Right atrium auricular region (tissue), 2 donors: ENCODE results near the gene CUL5. TPM values are rescaled to one million over a fixed set of nuclear protein-coding genes. Genes with fewer than 3 reads are reported as not detected.

Source experiments
- DNase-seq: peaks from one replicate; pipeline ENCODE4 v3.0.0-alpha.2; 2019; ENCODE audit warnings: low spot score
- H3K27ac ChIP-seq, 2 donors: fragments of 200-600 bp; sonication (generic); 1 replicate in 1 of 2; 2 replicates in 1 of 2; pipeline ENCODE4 v1.5.1; 2016 to 2019
- H3K27me3 ChIP-seq, 2 donors: fragments of 200-600 bp; sonication (generic); one replicate each; pipeline versions ENCODE4 v1.5.1 to v1.6.0; 2017 to 2019
- H3K36me3 ChIP-seq: fragments of 200-600 bp; sonication (generic); one replicate; pipeline ENCODE4 v1.5.1; 2016
- H3K4me1 ChIP-seq, 2 donors: fragments of 200-600 bp; sonication (generic); one replicate each; pipeline versions ENCODE4 v1.5.1 to v1.6.0; 2017 to 2019
- H3K4me3 ChIP-seq, 2 donors: fragments of 200-600 bp; sonication (generic); 1 replicate in 1 of 2; 2 replicates in 1 of 2; pipeline ENCODE4 v1.5.1; 2017 to 2019; ENCODE audit warnings: mild to moderate bottlenecking in 1 of 2, moderate library complexity in 1 of 2
- H3K9me3 ChIP-seq, 2 donors: fragments of 200-600 bp; sonication (generic); one replicate each; pipeline ENCODE4 v1.5.1; 2019
- total RNA-seq, 2 donors: library from RNA; depleted of rRNA; stranded (reverse); fragments of >200 nt; gene quantifications; one replicate each; pipeline ENCODE4 v1.1.0, GENCODE V29; 2016
- TF ChIP-seq, protein P1 (sequence below), 2 donors: fragments of 200-600 bp; sonication (generic); IDR thresholded peaks; one replicate each; pipeline ENCODE4 v1.5.1; 2019; ENCODE audit warnings: antibody characterized with exemption in 2 of 2

CUL5 gene
- total RNA-seq, 2 donors from 2014 or later: 19.2 to 26.4 TPM

DNA sequence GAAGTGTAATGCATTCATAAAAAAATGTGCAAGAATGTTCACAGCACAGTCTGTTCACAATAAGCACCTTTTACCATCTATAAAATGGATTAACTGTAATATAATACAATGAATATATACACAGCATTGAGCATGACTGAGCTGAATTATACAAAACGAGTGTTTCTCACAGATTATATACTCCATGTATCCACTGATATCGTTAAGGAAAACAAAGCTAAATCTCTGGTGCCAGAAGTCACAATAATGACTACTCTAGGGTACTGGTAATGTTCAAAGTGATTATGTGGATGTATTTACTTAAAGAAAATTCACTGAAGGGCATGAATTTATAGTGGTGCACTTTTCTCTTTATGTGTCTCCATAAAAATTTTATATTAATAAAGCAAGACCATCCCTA lies 145.9 kb downstream of the CUL5 start:
- TF ChIP-seq, protein P1, sequence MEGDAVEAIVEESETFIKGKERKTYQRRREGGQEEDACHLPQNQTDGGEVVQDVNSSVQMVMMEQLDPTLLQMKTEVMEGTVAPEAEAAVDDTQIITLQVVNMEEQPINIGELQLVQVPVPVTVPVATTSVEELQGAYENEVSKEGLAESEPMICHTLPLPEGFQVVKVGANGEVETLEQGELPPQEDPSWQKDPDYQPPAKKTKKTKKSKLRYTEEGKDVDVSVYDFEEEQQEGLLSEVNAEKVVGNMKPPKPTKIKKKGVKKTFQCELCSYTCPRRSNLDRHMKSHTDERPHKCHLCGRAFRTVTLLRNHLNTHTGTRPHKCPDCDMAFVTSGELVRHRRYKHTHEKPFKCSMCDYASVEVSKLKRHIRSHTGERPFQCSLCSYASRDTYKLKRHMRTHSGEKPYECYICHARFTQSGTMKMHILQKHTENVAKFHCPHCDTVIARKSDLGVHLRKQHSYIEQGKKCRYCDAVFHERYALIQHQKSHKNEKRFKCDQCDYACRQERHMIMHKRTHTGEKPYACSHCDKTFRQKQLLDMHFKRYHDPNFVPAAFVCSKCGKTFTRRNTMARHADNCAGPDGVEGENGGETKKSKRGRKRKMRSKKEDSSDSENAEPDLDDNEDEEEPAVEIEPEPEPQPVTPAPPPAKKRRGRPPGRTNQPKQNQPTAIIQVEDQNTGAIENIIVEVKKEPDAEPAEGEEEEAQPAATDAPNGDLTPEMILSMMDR (IDR thresholded peaks at IDR 0.05): no peak
- peaks cover 53% of the 10 kb centered on the region for H3K36me3 ChIP-seq

More for the DNA sequence above, 145.9 kb downstream of the CUL5 start:
- no peak for DNase-seq
- no peak overlapping the region for H3K4me3 ChIP-seq
- H3K27me3 ChIP-seq: no peaks in the 10 kb centered on the region
- H3K4me1 ChIP-seq: no peaks in the 10 kb centered on the region
- H3K27ac ChIP-seq: no peak overlapping the region
- H3K9me3 ChIP-seq: no peaks in the 10 kb centered on the region

Other genes with a start within 250 kb of the CUL5 start
- gene SLC35F2, start 150.1 kb upstream of the CUL5 start, total RNA-seq: 1 to 10 TPM; 5.8 to 6.0 TPM
- gene RAB39A, start 80.5 kb upstream of the CUL5 start, total RNA-seq: under 1 TPM; 0.22 to 0.71 TPM
- gene ACAT1, start 112.7 kb downstream of the CUL5 start, total RNA-seq: 100 to 1,000 TPM; 175 to 632 TPM
- gene NPAT, start 213.7 kb downstream of the CUL5 start, total RNA-seq: 10 to 100 TPM; 10.6 to 12.7 TPM
- gene ATM, start 214.2 kb downstream of the CUL5 start, total RNA-seq: 10 to 100 TPM; 29.3 to 29.8 TPM